Caco-2 (cell line): ENCODE measurements around the gene STPG2. TPM values are rescaled to one million over a fixed set of nuclear protein-coding genes. Genes with fewer than 3 reads are reported as not detected.

Experiments
- BruUV-seq: library from RNA; stranded (reverse); fragments of 400-500 nt; replicated peaks from 2 replicates; lab custom pipeline; 2021; lab: Mats Ljungman, UMichigan
- CTCF ChIA-PET: fragments of 300-600 bp; sonication (Branson Sonifier 250); formaldehyde crosslinking; loops from one replicate; lab custom pipeline; 2022; ENCODE audit warnings: antibody characterized with exemption; lab: Charles Lee
- POLR2A ChIA-PET: fragments of 300-600 bp; sonication (Branson Sonifier 250); formaldehyde crosslinking; loops from one replicate; lab custom pipeline; 2022; ENCODE audit warnings: antibody characterized with exemption; lab: Charles Lee
- DNase-seq, 2 experiments: peaks; one replicate each; pipeline versions ENCODE4 v3.0.0 to v3.0.0-alpha.2; 2020 to 2022
- H3K27me3 ChIP-seq: replicated peaks from 2 replicates; pipeline ENCODE4 v1.6.0; 2011; ENCODE audit warnings: low read length; ENCODE audit not compliant: control insufficient read depth, insufficient read depth
- H3K36me3 ChIP-seq: 2 replicates; pipeline ENCODE4 v1.5.1; 2011; ENCODE audit warnings: low read length; ENCODE audit not compliant: control insufficient read depth, insufficient read depth
- H3K4me1 ChIP-seq: fragments of 250-450 bp; sonication (Bioruptor Pico); 2 replicates; pipeline ENCODE4 v1.5.1; 2020; ENCODE audit warnings: mild to moderate bottlenecking
- H3K4me3 ChIP-seq: 2 replicates; pipeline ENCODE4 v1.5.1; 2011; ENCODE audit warnings: low read depth, mild to moderate bottlenecking, control low read depth, low read length
- H3K9me3 ChIP-seq: fragments of 250-450 bp; sonication (Bioruptor Pico); 2 replicates; pipeline ENCODE4 v1.5.1; 2020; ENCODE audit warnings: mild to moderate bottlenecking, moderate library complexity
- H3K27ac Mint-ChIP-seq: one replicate; pipeline ENCODE4 v1.8.0; 2022; ENCODE audit warnings: mixed read lengths; ENCODE audit not compliant: unreplicated experiment
- H3K27me3 Mint-ChIP-seq: one replicate; pipeline ENCODE4 v1.8.0; 2022; ENCODE audit warnings: mixed read lengths; ENCODE audit not compliant: insufficient read depth, unreplicated experiment
- H3K36me3 Mint-ChIP-seq: one replicate; pipeline ENCODE4 v1.8.0; 2022; ENCODE audit warnings: mild to moderate bottlenecking, mixed read lengths; ENCODE audit not compliant: insufficient read depth, unreplicated experiment
- H3K4me1 Mint-ChIP-seq: one replicate; pipeline ENCODE4 v1.8.0; 2022; ENCODE audit warnings: low read depth, mixed read lengths; ENCODE audit not compliant: unreplicated experiment
- H3K4me3 Mint-ChIP-seq: one replicate; pipeline ENCODE4 v1.8.0; 2022; ENCODE audit warnings: mild to moderate bottlenecking, moderate library complexity, mixed read lengths; ENCODE audit not compliant: unreplicated experiment
- H3K9me3 Mint-ChIP-seq: one replicate; pipeline ENCODE4 v1.8.0; 2022; ENCODE audit warnings: mixed read lengths; ENCODE audit not compliant: unreplicated experiment
- intact Hi-C: fragments of 100-400 bp; cut with micrococcal nuclease; formaldehyde crosslinking; loops from one replicate; pipeline ENCODE4 v1.10.0; 2022; ENCODE audit not compliant: unreplicated experiment
- total RNA-seq: library from RNA; stranded (reverse); gene quantifications from 2 replicates; pipeline ENCODE4 v1.2.3, GENCODE V29; 2022
- TF ChIP-seq, protein P1 (sequence below), 2 experiments: fragments of 200-600 bp in 1 of 2; IDR thresholded peaks; 1 replicate in 1 of 2; 2 replicates in 1 of 2; pipeline versions ENCODE4 v1.5.1 to v1.8.0; 2011 to 2022; ENCODE audit warnings: antibody characterized with exemption in 1 of 2, control low read depth in 1 of 2, inconsistent platforms in 1 of 2, low read depth in 1 of 2, low read length in 1 of 2, mild to moderate bottlenecking in 1 of 2, moderate library complexity in 1 of 2; ENCODE audit not compliant: insufficient read depth in 1 of 2, severe bottlenecking in 1 of 2, unreplicated experiment in 1 of 2

STPG2 gene
- total RNA-seq, 1 experiment from 2014 or later, result not detected

DNA sequence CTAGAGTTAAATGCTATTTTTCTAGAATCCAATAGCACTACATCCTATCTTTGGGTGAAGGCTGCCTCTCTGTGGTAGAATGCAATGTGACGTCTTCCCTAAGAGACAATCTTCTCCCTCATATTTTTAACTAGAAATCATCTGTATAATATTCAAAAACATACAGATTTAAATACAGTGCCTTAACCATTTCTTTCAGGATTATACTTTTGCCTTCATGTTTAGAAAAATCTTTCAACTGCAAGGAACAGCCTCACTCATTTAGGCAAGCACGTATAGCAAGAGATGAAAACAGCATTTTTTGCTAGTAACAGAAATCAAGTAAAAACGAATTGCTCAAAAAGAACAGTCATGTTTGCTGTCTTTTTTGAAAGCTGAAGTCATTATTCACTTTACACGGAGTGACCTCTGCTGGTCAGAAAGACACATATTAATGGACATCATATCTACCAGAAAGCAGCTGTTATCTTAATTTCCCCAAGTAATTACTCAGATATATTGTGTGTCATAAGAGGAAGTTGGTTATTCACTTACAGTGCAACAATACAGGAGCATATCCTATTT lies 422.3 kb downstream of the STPG2 start:
- H3K27ac Mint-ChIP-seq, result no peak overlapping the region
- no peak overlapping the region for H3K4me3 ChIP-seq
- CTCF ChIA-PET, result no interaction called here
- no peak overlapping the region for H3K4me3 Mint-ChIP-seq
- peaks cover 2% of the 10 kb centered on the region for H3K27me3 Mint-ChIP-seq
- no peaks in the 10 kb centered on the region for H3K9me3 ChIP-seq
- no peaks in the 10 kb centered on the region for H3K9me3 Mint-ChIP-seq
- no TSS peak for BruUV-seq
- no peaks in the 10 kb centered on the region for H3K27me3 ChIP-seq
- H3K4me1 Mint-ChIP-seq, result no peaks in the 10 kb centered on the region
- no peaks in the 10 kb centered on the region for H3K36me3 Mint-ChIP-seq
- peak in 1 of 2 experiments; percentile 1 for DNase-seq
- no peaks in the 10 kb centered on the region for H3K36me3 ChIP-seq
- POLR2A ChIA-PET, result no interaction called here
- H3K4me1 ChIP-seq, result no peaks in the 10 kb centered on the region
- TF ChIP-seq, protein P1, sequence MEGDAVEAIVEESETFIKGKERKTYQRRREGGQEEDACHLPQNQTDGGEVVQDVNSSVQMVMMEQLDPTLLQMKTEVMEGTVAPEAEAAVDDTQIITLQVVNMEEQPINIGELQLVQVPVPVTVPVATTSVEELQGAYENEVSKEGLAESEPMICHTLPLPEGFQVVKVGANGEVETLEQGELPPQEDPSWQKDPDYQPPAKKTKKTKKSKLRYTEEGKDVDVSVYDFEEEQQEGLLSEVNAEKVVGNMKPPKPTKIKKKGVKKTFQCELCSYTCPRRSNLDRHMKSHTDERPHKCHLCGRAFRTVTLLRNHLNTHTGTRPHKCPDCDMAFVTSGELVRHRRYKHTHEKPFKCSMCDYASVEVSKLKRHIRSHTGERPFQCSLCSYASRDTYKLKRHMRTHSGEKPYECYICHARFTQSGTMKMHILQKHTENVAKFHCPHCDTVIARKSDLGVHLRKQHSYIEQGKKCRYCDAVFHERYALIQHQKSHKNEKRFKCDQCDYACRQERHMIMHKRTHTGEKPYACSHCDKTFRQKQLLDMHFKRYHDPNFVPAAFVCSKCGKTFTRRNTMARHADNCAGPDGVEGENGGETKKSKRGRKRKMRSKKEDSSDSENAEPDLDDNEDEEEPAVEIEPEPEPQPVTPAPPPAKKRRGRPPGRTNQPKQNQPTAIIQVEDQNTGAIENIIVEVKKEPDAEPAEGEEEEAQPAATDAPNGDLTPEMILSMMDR (IDR thresholded peaks at IDR 0.05; ENCODE audit: insufficient read depth in 1 of 2, low read depth in 1 of 2, low read length in 1 of 2, severe bottlenecking in 1 of 2, unreplicated experiment in 1 of 2), result peak in 1 of 2 experiments; percentile 22
- intact Hi-C loops, result loop anchor here (5.0 kb wide), 1 partner anchor 1884 kb away; no protein-coding TSS in a partner anchor

DNA sequence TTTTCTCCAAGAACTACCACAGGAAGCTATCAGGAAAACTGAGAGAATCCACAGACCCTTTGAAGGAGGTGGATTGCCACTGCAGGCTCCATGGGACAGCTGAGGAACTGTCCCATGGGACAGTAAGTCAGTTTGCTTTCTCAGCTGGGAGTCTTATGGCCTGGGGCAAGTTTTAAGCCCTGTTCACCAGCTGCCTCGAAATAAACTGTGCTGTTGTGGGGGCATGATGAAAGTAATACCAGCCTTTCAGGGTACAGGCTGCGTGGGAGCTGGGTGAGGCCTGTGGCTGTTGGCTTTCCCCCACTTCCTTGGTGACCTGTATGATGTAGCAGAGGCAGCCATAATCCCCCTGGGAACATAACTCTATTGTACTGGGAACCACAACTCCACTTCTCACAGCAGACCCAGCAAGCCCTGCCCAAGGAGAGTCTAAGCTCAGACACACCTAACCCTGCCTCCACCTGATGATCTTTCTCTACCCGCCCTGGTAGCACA lies 452.1 kb downstream of the STPG2 start:
- no peak overlapping the region for H3K4me3 ChIP-seq
- H3K4me1 Mint-ChIP-seq, result no peaks in the 10 kb centered on the region
- H3K9me3 ChIP-seq, result no peaks in the 10 kb centered on the region
- TF ChIP-seq, protein P1 (IDR thresholded peaks at IDR 0.05; ENCODE audit: insufficient read depth in 1 of 2, low read depth in 1 of 2, low read length in 1 of 2, severe bottlenecking in 1 of 2, unreplicated experiment in 1 of 2), result no peak
- ChIA-PET CTCF (no interaction called here), POLR2A (no interaction called here)
- no peak for DNase-seq
- peaks cover 20% of the 10 kb centered on the region for H3K9me3 Mint-ChIP-seq
- no TSS peak for BruUV-seq
- intact Hi-C loops, result no loop called here
- H3K4me1 ChIP-seq, result no peaks in the 10 kb centered on the region
- no peaks in the 10 kb centered on the region for H3K36me3 ChIP-seq
- no peak overlapping the region for H3K4me3 Mint-ChIP-seq
- H3K27ac Mint-ChIP-seq, result no peak overlapping the region
- no peaks in the 10 kb centered on the region for H3K36me3 Mint-ChIP-seq
- no peaks in the 10 kb centered on the region for H3K27me3 ChIP-seq
- H3K27me3 Mint-ChIP-seq, result no peaks in the 10 kb centered on the region

DNA sequence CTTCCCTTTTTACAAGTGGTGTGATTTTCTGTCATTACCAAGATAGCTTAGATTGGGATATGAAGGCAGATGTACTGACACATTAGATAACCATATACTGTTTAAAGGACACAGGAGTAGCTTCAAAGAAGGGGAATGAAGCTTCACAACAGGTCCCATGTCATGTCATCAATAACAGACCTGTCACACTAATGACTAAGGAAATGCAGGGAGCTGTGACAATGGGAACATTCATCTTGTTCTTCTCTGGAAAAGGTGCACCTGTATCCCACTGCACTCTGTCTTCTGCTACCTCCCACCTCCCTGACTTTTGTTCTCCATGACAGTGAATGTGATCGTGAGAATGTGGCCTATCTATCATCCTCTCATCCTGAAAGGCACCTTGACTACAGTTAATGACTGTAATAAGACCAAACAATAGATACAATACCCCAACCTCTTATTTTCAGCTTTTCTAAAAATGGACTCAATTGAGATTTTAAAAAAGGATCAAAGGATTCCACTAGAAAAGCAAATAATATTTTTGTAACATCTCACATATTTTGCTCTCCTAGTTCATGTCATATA lies 472.5 kb downstream of the STPG2 start:
- no peak overlapping the region for H3K4me3 ChIP-seq
- no peaks in the 10 kb centered on the region for H3K9me3 ChIP-seq
- BruUV-seq, result no TSS peak
- H3K4me1 ChIP-seq, result no peaks in the 10 kb centered on the region
- Mint-ChIP-seq H3K27ac (no peak overlapping the region), H3K4me3 (no peak overlapping the region), H3K9me3 (no peaks in the 10 kb centered on the region), H3K36me3 (no peaks in the 10 kb centered on the region), H3K4me1 (no peaks in the 10 kb centered on the region), H3K27me3 (no peaks in the 10 kb centered on the region)
- POLR2A ChIA-PET, result interaction anchor here (0.6 kb wide), 1 partner anchor 473 kb away, joined by 5 read pairs; no protein-coding TSS in a partner anchor
- intact Hi-C loops, result no loop called here
- no peak for DNase-seq
- no peaks in the 10 kb centered on the region for H3K36me3 ChIP-seq
- TF ChIP-seq, protein P1 (IDR thresholded peaks at IDR 0.05; ENCODE audit: insufficient read depth in 1 of 2, low read depth in 1 of 2, low read length in 1 of 2, severe bottlenecking in 1 of 2, unreplicated experiment in 1 of 2), result no peak
- no peaks in the 10 kb centered on the region for H3K27me3 ChIP-seq
- CTCF ChIA-PET, result no interaction called here
